Thyroid gland (tissue), 4 donors: ENCODE data around the gene PREX1. TPM values are rescaled to one million over a fixed set of nuclear protein-coding genes. Genes with fewer than 3 reads are reported as not detected.

Experiments
- DNase-seq, 2 donors: peaks; one replicate each; pipeline ENCODE4 v3.0.0-alpha.2; 2019
- H3K27ac ChIP-seq, 3 donors: fragments of 200-600 bp; sonication (generic); 1 replicate in 2 of 3; 2 replicates in 1 of 3; pipeline ENCODE4 v1.5.1; 2016 to 2019; ENCODE audit warnings: mild to moderate bottlenecking in 1 of 3, moderate library complexity in 1 of 3
- H3K27me3 ChIP-seq: fragments of 200-600 bp; sonication (generic); one replicate; pipeline ENCODE4 v1.5.1; 2019
- H3K36me3 ChIP-seq, 2 donors: fragments of 200-600 bp; sonication (generic); one replicate each; pipeline ENCODE4 v1.5.1; 2016 to 2019
- H3K4me1 ChIP-seq, 2 donors: fragments of 200-600 bp; sonication (generic); one replicate each; pipeline ENCODE4 v1.5.1; 2017 to 2019
- H3K4me3 ChIP-seq, 3 donors: fragments of 200-600 bp; sonication (generic); replicated peaks in 1 of 3; 1 replicate in 2 of 3; 2 replicates in 1 of 3; pipeline ENCODE4 v1.5.1; 2016; ENCODE audit warnings: mild to moderate bottlenecking in 1 of 3
- H3K9me3 ChIP-seq: fragments of 200-600 bp; sonication (generic); one replicate; pipeline ENCODE4 v1.5.1; 2017
- CTCF ChIP-seq, 6 experiments: fragments of 200-600 bp in 3 of 6; fragments of 450-650 bp in 3 of 6; sonication (generic) in 3 of 6; IDR thresholded peaks; one replicate each; pipeline ENCODE4 v1.5.1; 2016 to 2019; ENCODE audit warnings: antibody characterized with exemption in 6 of 6, mild to moderate bottlenecking in 2 of 6, inconsistent platforms in 1 of 6, moderate library complexity in 1 of 6
- POLR2A ChIP-seq, 2 donors: fragments of 450-650 bp; IDR thresholded peaks; one replicate each; pipeline ENCODE4 v1.6.1; 2017; ENCODE audit warnings: antibody characterized with exemption in 2 of 2, mild to moderate bottlenecking in 2 of 2, moderate library complexity in 1 of 2
- WGBS, 2 donors: methylation state at CpG; one replicate each; pipeline ENCODE4 v1.1.5; 2017; 5-methylcytosine and 5-hydroxymethylcytosine counted together
- intact Hi-C: fragments of 100-400 bp; cut with DNase I; formaldehyde crosslinking; loops from one replicate; pipeline ENCODE4 v1.15.1; 2023
- total RNA-seq, 4 donors: library from RNA; depleted of rRNA; stranded (reverse); fragments of >200 nt; gene quantifications; one replicate each; pipeline ENCODE4 v1.2.3, GENCODE V29; 2016

Gene PREX1
- total RNA-seq, 4 donors from 2014 or later: 10.2 to 42.7 (median 18.7) TPM

GRCh38 chr20:48679599-48679998 is 148.2 kb downstream of the PREX1 start:
- WGBS, 2 donors: 86 to 92% methylated on average over 11 to 13 of the region's 14 CpGs
- H3K4me1 ChIP-seq: peaks cover 24 to 29% of the 10 kb centered on the region in 2 donors
- TF ChIP-seq POLR2A (IDR thresholded peaks at IDR 0.05) (no peak), CTCF (IDR thresholded peaks at IDR 0.05) (no peak)
- intact Hi-C loops: no loop called here
- no peaks in the 10 kb centered on the region for H3K27me3 ChIP-seq
- no peak for DNase-seq
- H3K36me3 ChIP-seq: peaks cover 0 to 2% of the 10 kb centered on the region in 2 donors
- no peak overlapping the region for H3K4me3 ChIP-seq
- H3K9me3 ChIP-seq: no peaks in the 10 kb centered on the region
- H3K27ac ChIP-seq: no peak overlapping the region

GRCh38 chr20:48679011-48679410 is 148.8 kb downstream of the PREX1 start:
- intact Hi-C loops: no loop called here

GRCh38 chr20:48678421-48678820 is 149.4 kb downstream of the PREX1 start:
- Histone ChIP-seq H3K9me3 (no peaks in the 10 kb centered on the region), H3K36me3 (peaks cover 0 to 2% of the 10 kb centered on the region in 2 donors), H3K27me3 (no peaks in the 10 kb centered on the region), H3K27ac (no peak overlapping the region), H3K4me3 (no peak overlapping the region), H3K4me1 (peaks cover 12 to 17% of the 10 kb centered on the region in 2 donors)
- TF ChIP-seq POLR2A (IDR thresholded peaks at IDR 0.05) (no peak), CTCF (IDR thresholded peaks at IDR 0.05) (no peak)
- intact Hi-C loops: no loop called here
- 70 to 75% methylated on average over 5 of the region's 5 CpGs for WGBS, 2 donors
- no peak for DNase-seq

More at GRCh38 chr20:48679011-48679410, 148.8 kb downstream of the PREX1 start:
- Histone ChIP-seq H3K27me3 (no peaks in the 10 kb centered on the region), H3K36me3 (peaks cover 0 to 2% of the 10 kb centered on the region in 2 donors), H3K4me1 (peaks cover 18 to 23% of the 10 kb centered on the region in 2 donors), H3K27ac (no peak overlapping the region), H3K4me3 (no peak overlapping the region), H3K9me3 (no peaks in the 10 kb centered on the region)
- TF ChIP-seq CTCF (IDR thresholded peaks at IDR 0.05): no peak
- no peak for TF ChIP-seq POLR2A (IDR thresholded peaks at IDR 0.05)
- WGBS, 2 donors: 95 to 96% methylated on average over 3 of the region's 3 CpGs
- no peak for DNase-seq

GRCh38 chr20:48676795-48677460 is 150.9 kb downstream of the PREX1 start:
- intact Hi-C loops: no loop called here
- Histone ChIP-seq H3K4me3 (no peak overlapping the region), H3K36me3 (peaks cover 0 to 2% of the 10 kb centered on the region in 2 donors), H3K27ac (no peak overlapping the region), H3K4me1 (peaks cover 0 to 2% of the 10 kb centered on the region in 2 donors), H3K9me3 (no peaks in the 10 kb centered on the region), H3K27me3 (no peaks in the 10 kb centered on the region)
- DNase-seq: no peak
- 87 to 91% methylated on average over 11 to 12 of the region's 12 CpGs for WGBS, 2 donors
- TF ChIP-seq CTCF (IDR thresholded peaks at IDR 0.05) (no peak), POLR2A (IDR thresholded peaks at IDR 0.05) (no peak)

- no peak for TF ChIP-seq POLR2A (IDR thresholded peaks at IDR 0.05)
- TF ChIP-seq CTCF (IDR thresholded peaks at IDR 0.05): no peak
- Histone ChIP-seq H3K27ac (no peak overlapping the region), H3K4me1 (no peaks in the 10 kb centered on the region), H3K27me3 (no peaks in the 10 kb centered on the region), H3K36me3 (peaks cover 0 to 2% of the 10 kb centered on the region in 2 donors), H3K9me3 (no peaks in the 10 kb centered on the region), H3K4me3 (no peak overlapping the region)
- DNase-seq: no peak
- 95 to 97% methylated on average over 6 to 8 of the region's 9 CpGs for WGBS, 2 donors
- intact Hi-C loops: no loop called here
Measured at GRCh38 chr20:48676125-48676524, 151.7 kb downstream of the PREX1 start.
